ENCODE measurements around the gene FYB1. TPM values are rescaled to one million over a fixed set of nuclear protein-coding genes. Genes with fewer than 3 reads are reported as not detected.

The FYB1 gene
- total and polyA plus RNA-seq, 8 donors, result 2.0 to 22.9 (median 4.2) TPM

GRCh38 chr5:39217365-39218281, 1.7 kb downstream of the FYB1 start:
- Histone ChIP-seq H3K36me3 (no peaks in the 10 kb centered on the region), H3K9me3 (no peaks in the 10 kb centered on the region), H3K4me3 (peak overlapping the region in 3 of 4 donors; percentile 10 to 33 (median 24)), H3K27ac (peak overlapping the region in 4 of 5 donors; percentile 20 to 65 (median 44)), H3K27me3 (no peaks in the 10 kb centered on the region), H3K4me1 (peaks cover 0 to 35% (median 11%) of the 10 kb centered on the region in 4 donors)
- WGBS, 5 donors, result 45 to 58% (median 57%) methylated on average over 16 of the region's 16 CpGs
- intact Hi-C loops (cut with DNase I; ENCODE audit: low total_unique reads), result no loop called here
- TF ChIP-seq EP300 (IDR thresholded peaks at IDR 0.05) (no peak), POLR2A (IDR thresholded peaks at IDR 0.05) (no peak), CTCF (IDR thresholded peaks at IDR 0.05) (peak in 5 of 7 experiments; percentile 93 to 96 (median 95)), POLR2AphosphoS5 (IDR thresholded peaks at IDR 0.05) (peak in 2 of 3 donors; percentile 52 to 68)
- peak; percentile 82 to 92 for DNase-seq

DNA sequence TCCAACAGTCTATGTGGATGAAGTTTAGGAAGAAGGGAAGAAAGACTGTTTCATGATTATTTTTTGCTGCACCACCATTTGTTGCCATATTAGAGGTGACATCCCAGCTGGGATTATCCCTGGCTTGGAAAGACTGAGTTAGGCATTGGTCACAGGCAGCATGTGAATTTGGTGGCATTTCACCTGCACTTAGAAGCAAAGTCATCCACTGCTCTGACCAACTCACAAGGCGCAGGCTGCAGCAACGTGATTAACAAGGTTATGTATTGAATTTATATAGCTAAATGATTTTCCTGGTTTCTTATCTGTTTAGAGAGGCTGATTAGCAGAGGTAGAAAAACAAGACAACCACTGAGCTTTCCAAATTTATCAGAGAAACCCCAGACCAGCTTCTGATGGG, 2.7 kb downstream of the FYB1 start:
- Histone ChIP-seq H3K27me3 (no peaks in the 10 kb centered on the region), H3K27ac (peak overlapping the region in 3 of 5 donors; percentile 20 to 65 (median 45)), H3K4me3 (no peak overlapping the region), H3K9me3 (no peaks in the 10 kb centered on the region), H3K4me1 (peaks cover 0 to 44% (median 11%) of the 10 kb centered on the region in 4 donors), H3K36me3 (no peaks in the 10 kb centered on the region)
- intact Hi-C loops (cut with DNase I; ENCODE audit: low total_unique reads), result no loop called here
- TF ChIP-seq POLR2A (IDR thresholded peaks at IDR 0.05), result no peak
- no peak for TF ChIP-seq POLR2AphosphoS5 (IDR thresholded peaks at IDR 0.05)
- WGBS, 5 donors, result 25 to 56% (median 50%) methylated on average over 2 of the region's 2 CpGs
- DNase-seq, result no peak

DNA sequence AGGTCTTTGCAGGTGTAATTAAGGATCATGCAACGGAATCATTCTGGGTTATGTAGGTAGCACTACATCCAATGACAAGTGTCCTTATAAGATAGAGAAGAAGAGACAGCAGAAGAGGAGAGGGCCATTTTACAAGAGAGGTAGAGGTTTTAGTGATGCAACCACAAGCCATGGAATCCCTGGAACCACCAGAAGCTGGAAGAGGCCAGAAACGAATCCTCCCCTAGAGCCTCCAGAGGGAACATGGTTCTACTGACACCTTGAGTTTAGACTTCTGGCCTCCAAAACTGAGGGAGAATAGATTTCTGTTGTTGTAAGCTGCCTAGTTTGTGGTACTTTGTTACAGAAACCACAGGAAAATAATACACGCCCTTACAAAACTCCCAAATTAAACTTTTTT, 3.5 kb downstream of the FYB1 start:
- H3K27ac ChIP-seq, result no peak overlapping the region
- intact Hi-C loops (cut with DNase I; ENCODE audit: low total_unique reads), result no loop called here

DNA sequence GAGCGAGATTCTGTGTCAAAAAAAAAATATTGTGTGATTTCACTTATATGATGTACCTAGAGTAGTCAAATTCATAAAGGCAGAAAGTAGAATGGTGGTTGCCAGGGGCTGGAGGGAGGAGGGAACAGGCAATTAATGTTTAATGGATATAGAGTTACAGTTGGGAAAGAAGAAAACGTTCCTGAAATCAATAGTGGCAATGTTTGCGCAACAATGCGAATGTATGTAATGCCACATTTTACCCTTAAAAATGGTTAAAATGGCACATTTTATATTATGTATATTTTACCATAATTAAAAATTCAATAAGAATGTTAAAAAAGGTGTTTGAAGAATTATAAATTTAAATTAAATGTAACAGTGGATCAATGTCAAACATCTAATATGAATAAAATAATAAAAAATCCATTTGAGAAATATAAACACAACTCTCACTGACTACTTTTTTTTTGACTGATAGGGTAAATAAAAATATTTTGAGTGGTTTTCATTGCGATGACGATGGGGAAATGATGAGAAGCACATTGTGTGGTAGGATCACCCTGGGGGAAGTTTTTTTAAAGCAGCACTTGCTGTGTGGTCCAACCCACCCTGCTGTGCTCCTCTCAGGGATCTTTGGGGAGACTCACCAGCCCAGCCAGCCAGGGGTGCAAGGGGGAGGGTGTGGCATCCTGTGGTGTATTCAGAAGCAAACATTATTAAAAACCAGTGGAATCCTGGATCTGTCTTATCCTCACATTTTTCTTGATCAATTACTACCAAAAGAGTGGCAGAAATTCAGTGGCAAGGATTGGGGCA, 4.3 kb downstream of the FYB1 start:
- H3K4me1 ChIP-seq, result peaks cover 0 to 44% (median 11%) of the 10 kb centered on the region in 4 donors
- 79 to 83% (median 80%) methylated on average over 6 of the region's 6 CpGs for WGBS, 5 donors
- no peaks in the 10 kb centered on the region for H3K36me3 ChIP-seq
- H3K4me3 ChIP-seq, result no peak overlapping the region
- no peak overlapping the region for H3K27ac ChIP-seq
- no peaks in the 10 kb centered on the region for H3K27me3 ChIP-seq
- no peak for DNase-seq
- TF ChIP-seq CTCF (IDR thresholded peaks at IDR 0.05) (no peak), POLR2A (IDR thresholded peaks at IDR 0.05) (no peak), EP300 (IDR thresholded peaks at IDR 0.05) (no peak), POLR2AphosphoS5 (IDR thresholded peaks at IDR 0.05) (no peak)
- intact Hi-C loops (cut with DNase I; ENCODE audit: low total_unique reads), result no loop called here
- no peaks in the 10 kb centered on the region for H3K9me3 ChIP-seq

More for the DNA sequence above, 3.5 kb downstream of the FYB1 start:
- Histone ChIP-seq H3K4me1 (peaks cover 0 to 44% (median 11%) of the 10 kb centered on the region in 4 donors), H3K27me3 (no peaks in the 10 kb centered on the region), H3K4me3 (no peak overlapping the region), H3K36me3 (no peaks in the 10 kb centered on the region), H3K9me3 (no peaks in the 10 kb centered on the region)
- WGBS, 5 donors, result 54 to 60% (median 59%) methylated on average over 3 of the region's 3 CpGs
- no peak for TF ChIP-seq POLR2AphosphoS5 (IDR thresholded peaks at IDR 0.05)
- TF ChIP-seq EP300 (IDR thresholded peaks at IDR 0.05), result no peak
- no peak for TF ChIP-seq CTCF (IDR thresholded peaks at IDR 0.05)
- no peak for TF ChIP-seq POLR2A (IDR thresholded peaks at IDR 0.05)
- DNase-seq, result no peak

Data from stomach (tissue), 9 donors.